IMR-90 (cell line): ENCODE results near the gene ARSB. TPM values are rescaled to one million over a fixed set of nuclear protein-coding genes. Genes with fewer than 3 reads are reported as not detected.

Experiments used
- ATAC-seq: fragments of 200-7000 bp; cut with Tn5 transposase; 2 replicates; pipeline ENCODE4 v1.9.1; 2020; ENCODE audit warnings: low read depth, mild to moderate bottlenecking, moderate library complexity
- BruUV-seq: library from RNA; stranded (reverse); fragments of 400-500 nt; replicated peaks from 2 replicates; lab custom pipeline; 2021; lab: Mats Ljungman, UMichigan
- CTCF ChIA-PET: fragments of 300-600 bp; formaldehyde crosslinking; extraction: SDS; loops from one replicate; lab custom pipeline; 2021; ENCODE audit warnings: antibody characterized with exemption; lab: Yijun Ruan, JAX
- POLR2A ChIA-PET: fragments of 300-600 bp; sonication (Branson Sonifier 250); formaldehyde crosslinking; loops from one replicate; lab custom pipeline; 2022; ENCODE audit warnings: antibody characterized with exemption; ENCODE audit not compliant: unreplicated experiment; lab: Charles Lee
- DNase-seq: peaks from one replicate; pipeline ENCODE4 v3.0.0; 2013
- H2AFZ ChIP-seq: replicated peaks from 2 replicates; pipeline ENCODE3; 2013; ENCODE audit warnings: low read length, mild to moderate bottlenecking; ENCODE audit not compliant: poor library complexity
- H2AK5ac ChIP-seq: 2 replicates; pipeline ENCODE4 v1.6.1; 2013; ENCODE audit warnings: low read depth, low read length, inconsistent platforms
- H2AK9ac ChIP-seq: replicated peaks from 2 replicates; pipeline ENCODE3; 2013; ENCODE audit warnings: mild to moderate bottlenecking, low read depth, low read length, moderate library complexity; ENCODE audit not compliant: poor library complexity
- H2BK120ac ChIP-seq: 2 replicates; pipeline ENCODE4 v1.6.1; 2013; ENCODE audit warnings: low read depth, low read length, inconsistent platforms
- H2BK15ac ChIP-seq: 3 replicates; pipeline ENCODE4 v1.6.1; 2013; ENCODE audit warnings: low read depth, low read length, inconsistent platforms
- H2BK20ac ChIP-seq: 2 replicates; pipeline ENCODE4 v1.6.1; 2013; ENCODE audit warnings: low read depth, mild to moderate bottlenecking, inconsistent platforms, low read length, moderate library complexity
- H2BK5ac ChIP-seq: 2 replicates; pipeline ENCODE4 v1.6.1; 2013; ENCODE audit warnings: mild to moderate bottlenecking, low read depth, low read length, inconsistent platforms; ENCODE audit not compliant: poor library complexity, severe bottlenecking
- H3K14ac ChIP-seq: replicated peaks from 2 replicates; pipeline ENCODE4 v1.6.1; 2013; ENCODE audit warnings: low read depth, low read length, inconsistent platforms
- H3K18ac ChIP-seq: 2 replicates; pipeline ENCODE4 v1.6.1; 2013; ENCODE audit warnings: low read depth, low read length, control low read depth
- H3K23ac ChIP-seq: 2 replicates; pipeline ENCODE4 v1.6.1; 2013; ENCODE audit warnings: low read depth, low read length, inconsistent platforms
- H3K27ac ChIP-seq: 2 replicates; pipeline ENCODE4 v1.5.1; 2013; ENCODE audit warnings: mild to moderate bottlenecking, control low read depth, low read length; ENCODE audit not compliant: insufficient read depth
- H3K27me3 ChIP-seq: 2 replicates; pipeline ENCODE4 v1.6.1; 2013; ENCODE audit warnings: low read length; ENCODE audit not compliant: control insufficient read depth, insufficient read depth
- H3K36me3 ChIP-seq: 2 replicates; pipeline ENCODE4 v1.6.1; 2013; ENCODE audit warnings: low read length, mixed read lengths; ENCODE audit not compliant: control insufficient read depth, insufficient read depth
- H3K4ac ChIP-seq: 2 replicates; pipeline ENCODE4 v1.6.1; 2013; ENCODE audit warnings: low read depth, low read length, inconsistent platforms
- H3K4me1 ChIP-seq: 2 replicates; pipeline ENCODE4 v1.6.1; 2013; ENCODE audit warnings: low read length, mixed read lengths; ENCODE audit not compliant: control insufficient read depth, insufficient read depth
- H3K4me2 ChIP-seq: 2 replicates; pipeline ENCODE4 v1.6.1; 2013; ENCODE audit warnings: low read depth, mild to moderate bottlenecking, control low read depth, low read length, moderate library complexity
- H3K4me3 ChIP-seq: 2 replicates; pipeline ENCODE4 v1.5.1; 2013; ENCODE audit warnings: low read depth, mild to moderate bottlenecking, control low read depth, low read length, moderate library complexity; ENCODE audit not compliant: insufficient read depth
- H3K56ac ChIP-seq: 2 replicates; pipeline ENCODE4 v1.6.1; 2013; ENCODE audit warnings: low read length, inconsistent platforms; ENCODE audit not compliant: insufficient read depth; ENCODE audit errors: extremely low read depth
- H3K79me1 ChIP-seq, 2 experiments: 2 replicates each; pipeline ENCODE4 v1.6.1; 2013; ENCODE audit warnings: low read length in 2 of 2, inconsistent platforms in 1 of 2, low read depth in 1 of 2
- H3K9ac ChIP-seq: 2 replicates; pipeline ENCODE4 v1.6.1; 2013; ENCODE audit warnings: low read depth, low read length, control low read depth
- H3K9me1 ChIP-seq: 2 replicates; pipeline ENCODE4 v1.6.1; 2013; ENCODE audit warnings: low read length, inconsistent platforms; ENCODE audit not compliant: insufficient read depth
- H3K9me3 ChIP-seq: 2 replicates; pipeline ENCODE4 v1.6.1; 2013; ENCODE audit warnings: low read length; ENCODE audit not compliant: control insufficient read depth, insufficient read depth
- H4K20me1 ChIP-seq: 2 replicates; pipeline ENCODE4 v1.6.1; 2013; ENCODE audit warnings: low read length, inconsistent platforms; ENCODE audit not compliant: insufficient read depth
- H4K5ac ChIP-seq: 2 replicates; pipeline ENCODE4 v1.6.1; 2013; ENCODE audit warnings: mild to moderate bottlenecking, low read depth, low read length, control low read depth
- H4K8ac ChIP-seq, 2 experiments: 2 replicates each; pipeline ENCODE4 v1.6.1; 2013; ENCODE audit warnings: low read depth in 2 of 2, low read length in 2 of 2, control low read depth in 1 of 2, inconsistent platforms in 1 of 2
- H4K91ac ChIP-seq: 2 replicates; pipeline ENCODE4 v1.6.1; 2013; ENCODE audit warnings: low read depth, low read length, inconsistent platforms; ENCODE audit not compliant: insufficient read depth
- CTCF ChIP-seq: conservative IDR thresholded peaks from 2 replicates; pipeline ENCODE4 v1.5.1; 2012; ENCODE audit warnings: mild to moderate bottlenecking, low read depth, low read length, improper control_type of control experiment
- MXI1 ChIP-seq: IDR thresholded peaks from 2 replicates; pipeline ENCODE4 v1.6.1; 2012; ENCODE audit warnings: low read depth, mild to moderate bottlenecking, low read length, moderate library complexity, borderline replicate concordance
- RAD21 ChIP-seq: IDR thresholded peaks from 2 replicates; pipeline ENCODE4 v1.6.1; 2012; ENCODE audit warnings: low read length, improper control_type of control experiment
- SMC3 ChIP-seq: fragments of 150-350 bp; IDR thresholded peaks from 2 replicates; pipeline ENCODE4 v1.6.1; 2016; ENCODE audit warnings: low read depth, mild to moderate bottlenecking, antibody characterized with exemption, low read length, moderate library complexity
- WGBS, 2 experiments: methylation state at CpG; one replicate each; pipeline versions ENCODE4 v1.1.5 to v1.1.7; 2013; ENCODE audit warnings: missing lambda C conversion rate in 2 of 2; ENCODE audit not compliant: insufficient read length in 1 of 2; ENCODE audit errors: extremely low coverage in 2 of 2; 5-methylcytosine and 5-hydroxymethylcytosine counted together
- dilution Hi-C: fragments of 300-500 bp; cut with HindIII; formaldehyde crosslinking; loops from one replicate; pipeline ENCODE4 v1.14.3; 2018; ENCODE audit warnings: low sequenced_read_pairs; ENCODE audit not compliant: unreplicated experiment
- in situ Hi-C: fragments of 300-500 bp; cut with MboI; formaldehyde crosslinking; loops from 3 replicates; pipeline ENCODE4 v1.14.3; 2019; ENCODE audit warnings: low sequenced_read_pairs, inconsistent platforms, mixed read lengths
- intact Hi-C: fragments of 100-400 bp; cut with micrococcal nuclease; formaldehyde crosslinking; loops from 2 replicates; pipeline ENCODE4 v1.10.0; 2022
- polyA plus RNA-seq, 3 experiments: library from polyadenylated mRNA; depleted of rRNA; stranded (reverse); fragments of >200 nt; gene quantifications; 2 replicates each; pipeline ENCODE4 v1.2.3, GENCODE V29; 2012; ENCODE audit warnings: low replicate concordance in 1 of 3
- total RNA-seq: library from RNA; depleted of rRNA; stranded (reverse); fragments of >200 nt; gene quantifications from 2 replicates; pipeline ENCODE4 v1.2.3, GENCODE V29; 2012

ARSB gene
- total and polyA plus RNA-seq, 2 of the 4 experiments (the other 2 are of a cell fraction): 16.0 to 16.3 TPM

GRCh38 chr5:78887384-78888118 lies 97.6 kb downstream of the ARSB start (continued):
- TF ChIP-seq SMC3: no peak

- Histone ChIP-seq H4K8ac (no peak overlapping the region), H3K79me1 (peaks cover 3 to 7% of the 10 kb centered on the region in 2 experiments; a peak in 1 of 4 replicates), H3K4me2 (no peak overlapping the region), H3K18ac (no peak overlapping the region), H3K4me1 (peaks cover 3% of the 10 kb centered on the region; the same call in 1 of the 2 replicates), H2BK120ac (no peak overlapping the region), H2AK9ac (no peak overlapping the region), H3K9ac (no peak overlapping the region), H4K20me1 (no peaks in the 10 kb centered on the region), H3K23ac (0 out of 2 replicates have a peak overlapping the region, but pooled peaks have one; percentile 31), H3K4ac (no peak overlapping the region), H4K91ac (no peak overlapping the region), H2AFZ (no peak overlapping the region), H3K9me1 (peaks cover 4% of the 10 kb centered on the region; the same call in 1 of the 2 replicates), H3K36me3 (no peaks in the 10 kb centered on the region), H3K9me3 (no peaks in the 10 kb centered on the region), H2AK5ac (no peak overlapping the region), H2BK15ac (no peak overlapping the region), H3K27me3 (no peaks in the 10 kb centered on the region), H2BK20ac (no peak overlapping the region; the same call in 1 of the 2 replicates), H3K14ac (no peak overlapping the region), H4K5ac (no peak overlapping the region), H2BK5ac (no peak overlapping the region), H3K27ac (no peak overlapping the region), H3K56ac (no peak overlapping the region), H3K4me3 (no peak overlapping the region)
- intact Hi-C loops: loop anchor here (10.0 kb wide), 1 partner anchor 52 kb away; no protein-coding TSS in a partner anchor
- no CpG with 5 or more reads among the region's 2 CpGs for WGBS, 2 experiments
- ChIA-PET CTCF (interaction anchor here (0.6 to 1.0 kb wide), 3 partner anchors 17 to 714 kb away, joined by 3 read pairs; no protein-coding TSS in a partner anchor), POLR2A (no interaction called here)
- DNase-seq (peak; percentile 23), ATAC-seq (no peak)
- no TSS peak for BruUV-seq
- dilution Hi-C loops: no loop called here
- TF ChIP-seq SMC3: peak; percentile 65
- TF ChIP-seq RAD21: peak; percentile 51
- no peak for TF ChIP-seq MXI1
- TF ChIP-seq CTCF: peak; percentile 63
- in situ Hi-C loops: no loop called here
Measured at GRCh38 chr5:78886341-78887230, 98.5 kb downstream of the ARSB start.
